Neural progenitor cell (in vitro differentiated cells): ENCODE data around the gene GPR62. TPM values are rescaled to one million over a fixed set of nuclear protein-coding genes. Genes with fewer than 3 reads are reported as not detected.

Experiments
- DNase-seq: peaks from one replicate; pipeline ENCODE4 v3.0.0-alpha.2; 2016; ENCODE audit warnings: low spot score
- H2AFZ ChIP-seq: fragments of 200-600 bp; sonication (generic); replicated peaks from 2 replicates; pipeline ENCODE4 v1.6.1; 2016; ENCODE audit warnings: antibody characterized with exemption
- H3F3A ChIP-seq: fragments of 200-600 bp; sonication (generic); 2 replicates; pipeline ENCODE4 v1.6.1; 2016; ENCODE audit warnings: antibody characterized with exemption, low read depth
- H3K27ac ChIP-seq: fragments of 200-600 bp; sonication (generic); 2 replicates; pipeline ENCODE4 v1.5.1; 2016; ENCODE audit warnings: mild to moderate bottlenecking
- H3K27me3 ChIP-seq: fragments of 200-600 bp; sonication (generic); 2 replicates; pipeline ENCODE4 v1.6.1; 2016; ENCODE audit warnings: mild to moderate bottlenecking, moderate library complexity
- H3K36me3 ChIP-seq: fragments of 200-600 bp; sonication (generic); 2 replicates; pipeline ENCODE4 v1.5.1; 2016
- H3K4me1 ChIP-seq: fragments of 200-600 bp; sonication (generic); 2 replicates; pipeline ENCODE4 v1.6.1; 2016; ENCODE audit warnings: mixed run types
- H3K4me2 ChIP-seq: fragments of 200-600 bp; sonication (generic); 2 replicates; pipeline ENCODE4 v1.6.1; 2016
- H3K4me3 ChIP-seq: fragments of 200-600 bp; sonication (generic); 2 replicates; pipeline ENCODE4 v1.5.1; 2016
- H3K79me2 ChIP-seq: fragments of 200-600 bp; sonication (generic); 2 replicates; pipeline ENCODE4 v1.6.1; 2016; ENCODE audit warnings: low read depth
- H3K9ac ChIP-seq: fragments of 200-600 bp; sonication (generic); 2 replicates; pipeline ENCODE4 v1.6.1; 2016
- H3K9me3 ChIP-seq: fragments of 200-600 bp; sonication (generic); 2 replicates; pipeline ENCODE4 v1.5.1; 2016; ENCODE audit warnings: low read depth
- H4K20me1 ChIP-seq: fragments of 200-600 bp; sonication (generic); 2 replicates; pipeline ENCODE4 v1.6.1; 2016; ENCODE audit warnings: low read depth
- H3K27ac Mint-ChIP-seq: 3 replicates; pipeline ENCODE4 v1.8.0; 2021; ENCODE audit warnings: mixed read lengths
- H3K27me3 Mint-ChIP-seq: 2 replicates; pipeline ENCODE4 v1.8.0; 2022; ENCODE audit warnings: low read depth, mild to moderate bottlenecking, inconsistent platforms, moderate library complexity, mixed read lengths; ENCODE audit not compliant: insufficient read depth
- H3K36me3 Mint-ChIP-seq: 3 replicates; pipeline ENCODE4 v1.8.0; 2021; ENCODE audit warnings: mixed read lengths
- H3K4me1 Mint-ChIP-seq: 3 replicates; pipeline ENCODE4 v1.8.0; 2021; ENCODE audit warnings: mixed read lengths
- H3K4me3 Mint-ChIP-seq: 3 replicates; pipeline ENCODE4 v1.8.0; 2021; ENCODE audit warnings: mild to moderate bottlenecking, moderate library complexity, mixed read lengths
- H3K9me3 Mint-ChIP-seq: 3 replicates; pipeline ENCODE4 v1.8.0; 2020; ENCODE audit warnings: mixed read lengths
- CTCF ChIP-seq: fragments of 200-600 bp; sonication (generic); IDR thresholded peaks from 2 replicates; pipeline ENCODE4 v1.5.1; 2017; ENCODE audit warnings: antibody characterized with exemption, mild to moderate bottlenecking
- EZH2 ChIP-seq: fragments of 200-600 bp; sonication (generic); IDR thresholded peaks from 2 replicates; pipeline ENCODE4 v1.6.1; 2017; ENCODE audit warnings: antibody characterized with exemption, mild to moderate bottlenecking, moderate library complexity
- EZH2phosphoT487 ChIP-seq: fragments of 200-600 bp; sonication (generic); IDR thresholded peaks from 2 replicates; pipeline ENCODE4 v1.6.1; 2017; ENCODE audit warnings: antibody characterized with exemption
- total RNA-seq: library from RNA; depleted of rRNA; stranded (reverse); fragments of >200 nt; gene quantifications from 2 replicates; pipeline ENCODE4 v1.2.3, GENCODE V29; 2015; ENCODE audit warnings: low replicate concordance

The GPR62 gene
- total RNA-seq, 1 donor from 2014 or later = 0.21 TPM

GRCh38 chr3:51961011-51961410 lies 5.8 kb downstream of the GPR62 start:
- no peaks in the 10 kb centered on the region for H3K9me3 ChIP-seq
- no peaks in the 10 kb centered on the region for H3K36me3 ChIP-seq
- H2AFZ ChIP-seq = no peak overlapping the region
- Mint-ChIP-seq H3K4me3 (no peak overlapping the region), H3K27me3 (peaks cover 16% of the 10 kb centered on the region), H3K36me3 (peaks cover 8% of the 10 kb centered on the region), H3K4me1 (peaks cover 42% of the 10 kb centered on the region), H3K9me3 (no peaks in the 10 kb centered on the region), H3K27ac (no peak overlapping the region)
- H3K4me2 ChIP-seq = no peak overlapping the region
- no peaks in the 10 kb centered on the region for H3K79me2 ChIP-seq
- no peak overlapping the region for H3K4me3 ChIP-seq
- no peak for TF ChIP-seq EZH2
- TF ChIP-seq EZH2phosphoT487 = no peak
- TF ChIP-seq CTCF = no peak
- H4K20me1 ChIP-seq = peaks cover 68% of the 10 kb centered on the region
- H3K27me3 ChIP-seq = peaks cover 43% of the 10 kb centered on the region
- peaks cover 47% of the 10 kb centered on the region for H3K4me1 ChIP-seq
- DNase-seq = no peak
- peaks cover 35% of the 10 kb centered on the region for H3F3A ChIP-seq
- no peak overlapping the region for H3K9ac ChIP-seq
- H3K27ac ChIP-seq = no peak overlapping the region

- Mint-ChIP-seq H3K4me1 (peaks cover 44% of the 10 kb centered on the region), H3K9me3 (no peaks in the 10 kb centered on the region), H3K4me3 (no peak overlapping the region), H3K27me3 (peaks cover 16% of the 10 kb centered on the region), H3K36me3 (peaks cover 8% of the 10 kb centered on the region), H3K27ac (peak overlapping the region; percentile 72)
- Histone ChIP-seq H3K27ac (no peak overlapping the region), H3K9ac (no peak overlapping the region), H3K9me3 (no peaks in the 10 kb centered on the region), H3K27me3 (peaks cover 34% of the 10 kb centered on the region), H3F3A (peaks cover 27% of the 10 kb centered on the region), H3K79me2 (no peaks in the 10 kb centered on the region), H3K36me3 (no peaks in the 10 kb centered on the region), H2AFZ (no peak overlapping the region), H3K4me2 (peak overlapping the region; percentile 27), H3K4me3 (no peak overlapping the region), H4K20me1 (peaks cover 72% of the 10 kb centered on the region), H3K4me1 (peaks cover 47% of the 10 kb centered on the region)
- peak; percentile 41 for DNase-seq
- TF ChIP-seq CTCF (no peak), EZH2phosphoT487 (no peak), EZH2 (no peak)
These were observed 6.7 kb downstream of the GPR62 start for GRCh38 chr3:51961602-51962569.

GRCh38 chr3:51962854-51963530 lies 7.8 kb downstream of the GPR62 start:
- Histone ChIP-seq H3F3A (peaks cover 27% of the 10 kb centered on the region), H3K4me3 (no peak overlapping the region), H3K27ac (no peak overlapping the region), H3K4me2 (no peak overlapping the region), H3K36me3 (no peaks in the 10 kb centered on the region), H3K9ac (no peak overlapping the region), H2AFZ (no peak overlapping the region), H4K20me1 (peaks cover 62% of the 10 kb centered on the region), H3K79me2 (no peaks in the 10 kb centered on the region), H3K27me3 (peaks cover 30% of the 10 kb centered on the region), H3K4me1 (peaks cover 48% of the 10 kb centered on the region), H3K9me3 (no peaks in the 10 kb centered on the region)
- no peaks in the 10 kb centered on the region for H3K9me3 Mint-ChIP-seq
- no peak for DNase-seq
- peaks cover 8% of the 10 kb centered on the region for H3K36me3 Mint-ChIP-seq
- TF ChIP-seq CTCF = no peak
- no peak for TF ChIP-seq EZH2phosphoT487
- no peak for TF ChIP-seq EZH2
- peaks cover 16% of the 10 kb centered on the region for H3K27me3 Mint-ChIP-seq
- H3K4me1 Mint-ChIP-seq = peaks cover 44% of the 10 kb centered on the region
- H3K4me3 Mint-ChIP-seq = no peak overlapping the region
- H3K27ac Mint-ChIP-seq = no peak overlapping the region
